ENCODE measurements around the gene REM1.

The REM1 gene

DNA sequence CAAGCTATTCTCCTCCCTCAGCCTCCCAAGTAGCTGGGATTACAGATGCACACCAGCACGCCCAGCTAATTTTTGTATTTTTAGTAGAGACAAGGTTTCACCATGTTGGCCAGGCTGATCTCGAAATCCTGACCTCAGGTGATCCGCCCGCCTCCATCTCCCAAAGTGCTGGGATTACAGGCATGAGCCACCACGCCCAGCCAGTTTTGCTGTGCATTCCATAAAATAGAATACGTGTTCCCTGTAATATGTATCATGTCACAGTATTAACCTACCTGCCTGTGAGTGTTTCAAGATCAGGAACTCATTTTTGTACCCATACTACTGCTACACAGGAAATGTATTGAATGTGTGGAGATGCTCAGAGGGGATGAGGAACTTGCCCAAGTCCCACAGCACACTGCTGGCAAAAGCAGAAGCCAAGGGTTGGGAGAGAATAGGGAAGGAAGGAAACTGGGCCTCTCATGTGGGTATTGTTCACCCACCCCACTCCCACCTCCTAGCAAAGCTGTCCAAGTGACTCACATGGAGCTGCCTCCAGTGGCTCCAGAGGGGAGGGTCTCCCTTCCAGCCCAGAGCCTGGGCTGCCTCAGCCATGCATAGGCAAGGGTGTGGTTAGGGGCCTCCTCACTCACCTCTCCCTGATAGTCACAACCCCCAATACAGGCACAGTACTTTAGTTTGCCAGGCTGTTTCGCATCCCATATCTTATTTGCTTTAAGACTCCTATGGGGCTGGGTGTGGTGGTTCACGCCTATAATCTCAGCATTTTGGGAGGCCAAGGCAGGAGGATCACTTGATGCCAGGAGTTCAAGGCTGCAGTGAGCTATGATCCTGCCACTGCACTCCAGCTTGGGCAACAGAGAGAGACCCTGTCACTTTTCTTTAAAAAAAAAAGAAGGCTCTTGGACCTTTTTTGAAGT is 48.5 kb downstream of the REM1 start:
- peak; percentile 94 to 95 for DNase-seq

DNA sequence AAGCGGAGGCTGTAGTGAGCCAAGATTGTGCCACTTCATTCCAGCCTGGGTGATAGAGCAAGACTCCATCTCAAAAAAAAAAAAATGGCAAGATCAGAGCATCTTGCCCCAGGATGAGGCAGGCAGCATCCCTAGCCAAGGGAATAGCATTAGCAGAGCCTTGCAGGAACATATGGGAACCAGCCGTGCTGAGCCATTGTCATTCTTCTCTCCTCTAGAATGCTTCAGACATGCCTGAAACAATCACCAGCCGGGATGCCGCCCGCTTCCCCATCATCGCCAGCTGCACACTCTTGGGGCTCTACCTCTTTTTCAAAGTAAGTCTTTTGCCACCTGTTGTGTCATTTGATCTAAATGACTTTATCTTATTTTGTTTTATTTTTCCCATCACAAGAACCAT is 52.2 kb downstream of the REM1 start:
- DNase-seq, result no peak
